ENCODE results near the gene SNTB2.

DNA sequence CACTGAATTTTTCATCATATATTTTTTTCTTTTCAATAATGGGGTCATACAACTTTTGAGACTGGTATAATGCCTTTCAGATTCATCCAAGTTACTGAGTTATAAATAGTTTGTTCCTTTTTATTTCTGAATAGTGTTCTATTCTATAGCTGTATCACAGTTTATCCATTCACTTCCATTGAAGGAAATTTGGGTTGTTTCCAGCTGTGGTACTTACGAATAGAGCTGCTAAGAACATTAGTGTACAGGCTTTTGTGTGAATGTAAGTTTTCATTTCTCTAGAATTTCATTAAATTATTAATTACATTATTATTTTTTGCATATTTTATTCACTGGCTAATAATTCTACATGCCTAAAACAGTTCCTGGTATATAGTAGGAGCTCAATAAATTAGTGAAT lies 52.9 kb downstream of the SNTB2 start:
- TF ChIP-seq, protein P1, sequence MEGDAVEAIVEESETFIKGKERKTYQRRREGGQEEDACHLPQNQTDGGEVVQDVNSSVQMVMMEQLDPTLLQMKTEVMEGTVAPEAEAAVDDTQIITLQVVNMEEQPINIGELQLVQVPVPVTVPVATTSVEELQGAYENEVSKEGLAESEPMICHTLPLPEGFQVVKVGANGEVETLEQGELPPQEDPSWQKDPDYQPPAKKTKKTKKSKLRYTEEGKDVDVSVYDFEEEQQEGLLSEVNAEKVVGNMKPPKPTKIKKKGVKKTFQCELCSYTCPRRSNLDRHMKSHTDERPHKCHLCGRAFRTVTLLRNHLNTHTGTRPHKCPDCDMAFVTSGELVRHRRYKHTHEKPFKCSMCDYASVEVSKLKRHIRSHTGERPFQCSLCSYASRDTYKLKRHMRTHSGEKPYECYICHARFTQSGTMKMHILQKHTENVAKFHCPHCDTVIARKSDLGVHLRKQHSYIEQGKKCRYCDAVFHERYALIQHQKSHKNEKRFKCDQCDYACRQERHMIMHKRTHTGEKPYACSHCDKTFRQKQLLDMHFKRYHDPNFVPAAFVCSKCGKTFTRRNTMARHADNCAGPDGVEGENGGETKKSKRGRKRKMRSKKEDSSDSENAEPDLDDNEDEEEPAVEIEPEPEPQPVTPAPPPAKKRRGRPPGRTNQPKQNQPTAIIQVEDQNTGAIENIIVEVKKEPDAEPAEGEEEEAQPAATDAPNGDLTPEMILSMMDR (IDR thresholded peaks at IDR 0.05; ENCODE audit: extremely low read depth in 1 of 2, insufficient read depth in 1 of 2, low read depth in 1 of 2, low read length in 2 of 2), result no peak
- TF ChIP-seq EZH2 (IDR thresholded peaks at IDR 0.05; ENCODE audit: borderline replicate concordance, low read depth, low read length, severe bottlenecking) (no peak), POLR2A (IDR thresholded peaks at IDR 0.05; ENCODE audit: low read depth, low read length) (no peak), POLR2AphosphoS5 (IDR thresholded peaks at IDR 0.05; ENCODE audit: insufficient read depth, low read depth, low read length) (no peak), FOS (IDR thresholded peaks at IDR 0.05; ENCODE audit: borderline replicate concordance, insufficient read depth, low read length) (no peak), JUN (IDR thresholded peaks at IDR 0.05; ENCODE audit: borderline replicate concordance, insufficient read depth, insufficient read length, low read depth) (no peak), MYC (IDR thresholded peaks at IDR 0.05; ENCODE audit: low read depth, low read length) (no peak)
- TF ChIP-seq, protein P2, sequence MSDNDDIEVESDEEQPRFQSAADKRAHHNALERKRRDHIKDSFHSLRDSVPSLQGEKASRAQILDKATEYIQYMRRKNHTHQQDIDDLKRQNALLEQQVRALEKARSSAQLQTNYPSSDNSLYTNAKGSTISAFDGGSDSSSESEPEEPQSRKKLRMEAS (IDR thresholded peaks at IDR 0.05; ENCODE audit: insufficient read depth, insufficient read length), result no peak

All from endothelial cell of umbilical vein (primary cell).